ENCODE data around the gene TCEAL9. TPM values are rescaled to one million over a fixed set of nuclear protein-coding genes. Genes with fewer than 3 reads are reported as not detected.

Gene TCEAL9
- total RNA-seq, 1 donor from 2014 or later, result 69.0 TPM

- H3K4me1 ChIP-seq (ENCODE audit: insufficient read depth, low read length), result no peaks in the 10 kb centered on the region
- no peak overlapping the region for H3K4me3 ChIP-seq (ENCODE audit: insufficient read depth, low read depth, low read length)
- Mint-ChIP-seq H3K9me3 (ENCODE audit: unreplicated experiment) (no peaks in the 10 kb centered on the region), H3K4me3 (ENCODE audit: unreplicated experiment) (no peak overlapping the region), H3K27me3 (ENCODE audit: low read depth, unreplicated experiment) (no peaks in the 10 kb centered on the region), H3K4me1 (ENCODE audit: low read depth, unreplicated experiment) (no peaks in the 10 kb centered on the region), H3K36me3 (ENCODE audit: low read depth, unreplicated experiment) (no peaks in the 10 kb centered on the region), H3K27ac (ENCODE audit: unreplicated experiment) (no peak overlapping the region)
- H3K79me2 ChIP-seq (ENCODE audit: insufficient read depth, low read length), result no peaks in the 10 kb centered on the region
- no peak overlapping the region for H3K9ac ChIP-seq (ENCODE audit: low read length)
- no peak overlapping the region for H3K27ac ChIP-seq (ENCODE audit: low read depth, low read length)
- no peak for DNase-seq (ENCODE audit: low read depth)
- no peak overlapping the region for H3K4me2 ChIP-seq (ENCODE audit: low read length)
- no peak overlapping the region for H2AFZ ChIP-seq (ENCODE audit: low read depth, low read length)
- no peaks in the 10 kb centered on the region for H4K20me1 ChIP-seq (ENCODE audit: insufficient read depth, low read length)
- FAIRE-seq, result no peak
- no peak for TF ChIP-seq CTCF (IDR thresholded peaks at IDR 0.05; ENCODE audit: insufficient read depth, low read depth, low read length)
- TF ChIP-seq EZH2 (IDR thresholded peaks at IDR 0.05; ENCODE audit: insufficient read depth, low read length), result no peak
- peaks cover 4% of the 10 kb centered on the region for H3K27me3 ChIP-seq (ENCODE audit: insufficient read depth, low read length)
- H3K9me3 ChIP-seq (ENCODE audit: insufficient read depth, low read depth, low read length), result no peaks in the 10 kb centered on the region
- no peaks in the 10 kb centered on the region for H3K36me3 ChIP-seq (ENCODE audit: insufficient read depth, low read length)
These were observed 17.6 kb upstream of the TCEAL9 start for GRCh38 chrX:103338663-103339062.

- no peaks in the 10 kb centered on the region for H3K9me3 ChIP-seq (ENCODE audit: insufficient read depth, low read depth, low read length)
- no peaks in the 10 kb centered on the region for H3K36me3 Mint-ChIP-seq (ENCODE audit: low read depth, unreplicated experiment)
- no peaks in the 10 kb centered on the region for H3K27me3 ChIP-seq (ENCODE audit: insufficient read depth, low read length)
- H3K9ac ChIP-seq (ENCODE audit: low read length), result no peak overlapping the region
- H2AFZ ChIP-seq (ENCODE audit: low read depth, low read length), result peak overlapping the region; percentile 41
- peak; percentile 61 for TF ChIP-seq CTCF (IDR thresholded peaks at IDR 0.05; ENCODE audit: insufficient read depth, low read depth, low read length)
- no peak for TF ChIP-seq EZH2 (IDR thresholded peaks at IDR 0.05; ENCODE audit: insufficient read depth, low read length)
- no peak overlapping the region for H3K4me2 ChIP-seq (ENCODE audit: low read length)
- H3K79me2 ChIP-seq (ENCODE audit: insufficient read depth, low read length), result no peaks in the 10 kb centered on the region
- no peak overlapping the region for H3K4me3 Mint-ChIP-seq (ENCODE audit: unreplicated experiment)
- H3K27ac ChIP-seq (ENCODE audit: low read depth, low read length), result no peak overlapping the region
- H3K4me3 ChIP-seq (ENCODE audit: insufficient read depth, low read depth, low read length), result no peak overlapping the region
- H3K27me3 Mint-ChIP-seq (ENCODE audit: low read depth, unreplicated experiment), result peaks cover 2% of the 10 kb centered on the region
- FAIRE-seq (peak; percentile 87), DNase-seq (ENCODE audit: low read depth) (no peak)
- H3K36me3 ChIP-seq (ENCODE audit: insufficient read depth, low read length), result no peaks in the 10 kb centered on the region
- no peaks in the 10 kb centered on the region for H3K4me1 ChIP-seq (ENCODE audit: insufficient read depth, low read length)
- no peaks in the 10 kb centered on the region for H3K4me1 Mint-ChIP-seq (ENCODE audit: low read depth, unreplicated experiment)
- no peak overlapping the region for H3K27ac Mint-ChIP-seq (ENCODE audit: unreplicated experiment)
- H4K20me1 ChIP-seq (ENCODE audit: insufficient read depth, low read length), result no peaks in the 10 kb centered on the region
- no peaks in the 10 kb centered on the region for H3K9me3 Mint-ChIP-seq (ENCODE audit: unreplicated experiment)
These were observed 13.2 kb upstream of the TCEAL9 start for GRCh38 chrX:103343105-103343504.

GRCh38 chrX:103344606-103345005, 11.7 kb upstream of the TCEAL9 start:
- no peaks in the 10 kb centered on the region for H3K79me2 ChIP-seq (ENCODE audit: insufficient read depth, low read length)
- no peak overlapping the region for H3K27ac Mint-ChIP-seq (ENCODE audit: unreplicated experiment)

More at GRCh38 chrX:103344606-103345005, 11.7 kb upstream of the TCEAL9 start:
- Histone ChIP-seq H3K27ac (ENCODE audit: low read depth, low read length) (no peak overlapping the region), H3K36me3 (ENCODE audit: insufficient read depth, low read length) (no peaks in the 10 kb centered on the region), H3K9ac (ENCODE audit: low read length) (no peak overlapping the region), H4K20me1 (ENCODE audit: insufficient read depth, low read length) (no peaks in the 10 kb centered on the region), H3K4me2 (ENCODE audit: low read length) (no peak overlapping the region), H2AFZ (ENCODE audit: low read depth, low read length) (no peak overlapping the region), H3K27me3 (ENCODE audit: insufficient read depth, low read length) (no peaks in the 10 kb centered on the region), H3K4me3 (ENCODE audit: insufficient read depth, low read depth, low read length) (no peak overlapping the region), H3K4me1 (ENCODE audit: insufficient read depth, low read length) (no peaks in the 10 kb centered on the region), H3K9me3 (ENCODE audit: insufficient read depth, low read depth, low read length) (no peaks in the 10 kb centered on the region)
- DNase-seq (ENCODE audit: low read depth), result no peak
- H3K4me3 Mint-ChIP-seq (ENCODE audit: unreplicated experiment), result no peak overlapping the region
- H3K9me3 Mint-ChIP-seq (ENCODE audit: unreplicated experiment), result no peaks in the 10 kb centered on the region
- no peak for FAIRE-seq
- H3K4me1 Mint-ChIP-seq (ENCODE audit: low read depth, unreplicated experiment), result no peaks in the 10 kb centered on the region
- H3K27me3 Mint-ChIP-seq (ENCODE audit: low read depth, unreplicated experiment), result peaks cover 4% of the 10 kb centered on the region
- no peaks in the 10 kb centered on the region for H3K36me3 Mint-ChIP-seq (ENCODE audit: low read depth, unreplicated experiment)
- no peak for TF ChIP-seq CTCF (IDR thresholded peaks at IDR 0.05; ENCODE audit: insufficient read depth, low read depth, low read length)
- no peak for TF ChIP-seq EZH2 (IDR thresholded peaks at IDR 0.05; ENCODE audit: insufficient read depth, low read length)

Measured in astrocyte (in vitro differentiated cells and primary cell).